Hindlimb muscle (tissue), 1 donor: ENCODE measurements around the gene RBMY1J. TPM values are rescaled to one million over a fixed set of nuclear protein-coding genes. Genes with fewer than 3 reads are reported as not detected.
"Not testable (repeated sequence)": the region's sequence is repeated elsewhere in the genome, so short reads cannot be mapped to it uniquely, and the experiment has no call there.

Source experiments
- DNase-seq: peaks from one replicate; pipeline ENCODE4 v3.0.0-alpha.2; 2013
- polyA plus RNA-seq: library from polyadenylated mRNA; unstranded; fragments of 120-200 nt; gene quantifications from one replicate; pipeline ENCODE4 v1.2.1, GENCODE V29; 2013; ENCODE audit not compliant: insufficient read length

Gene RBMY1J
- not detected for polyA plus RNA-seq

- DNase-seq, result not testable (repeated sequence)
Measured at GRCh38 chrY:22403110-22403509, at the start of gene RBMY1J. TSS of gene RBMY1J (plus strand) at chrY:22403410. CDS start at chrY:22405448, 2,038 bp downstream.

DNA sequence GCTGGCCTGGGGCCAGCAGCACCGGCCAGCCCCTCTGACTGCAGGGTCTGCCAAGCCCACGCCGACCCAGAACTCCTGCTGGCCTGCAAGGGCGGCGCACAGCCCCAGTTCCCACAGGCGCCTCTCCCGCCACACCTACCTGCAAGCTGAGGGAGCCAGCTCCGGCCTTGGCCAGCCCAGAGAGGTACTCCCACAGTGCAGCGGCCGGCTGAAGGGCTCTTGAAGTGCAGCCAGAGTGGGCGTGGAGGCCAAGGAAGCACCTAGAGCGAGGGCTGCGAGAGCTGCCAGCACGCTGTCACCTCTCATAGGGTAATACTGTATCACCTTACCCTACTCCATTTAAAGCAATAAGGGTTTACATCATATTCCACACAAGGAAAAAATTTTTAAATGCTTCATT, 35.8 kb upstream of the RBMY1J start:
- DNase-seq, result no peak

DNA sequence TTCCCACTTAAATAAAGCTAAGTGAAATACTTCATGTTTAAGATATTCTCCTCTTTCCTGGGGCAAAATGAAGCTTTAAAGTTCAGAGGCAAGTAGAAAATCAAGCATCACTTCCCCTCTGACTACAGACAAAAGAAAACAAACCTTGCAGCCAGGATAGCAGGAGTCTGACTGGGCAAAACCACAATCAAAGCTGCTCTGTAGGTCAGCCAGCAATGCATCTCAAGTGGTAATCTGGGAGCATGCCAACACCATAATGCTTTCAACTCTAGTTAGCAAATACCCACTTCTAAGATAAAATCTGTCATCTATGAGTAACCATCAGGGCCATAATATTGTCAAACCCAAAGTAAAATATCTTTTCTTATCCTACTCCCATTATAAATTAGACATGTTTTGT, 32.6 kb upstream of the RBMY1J start:
- DNase-seq, result no peak

DNA sequence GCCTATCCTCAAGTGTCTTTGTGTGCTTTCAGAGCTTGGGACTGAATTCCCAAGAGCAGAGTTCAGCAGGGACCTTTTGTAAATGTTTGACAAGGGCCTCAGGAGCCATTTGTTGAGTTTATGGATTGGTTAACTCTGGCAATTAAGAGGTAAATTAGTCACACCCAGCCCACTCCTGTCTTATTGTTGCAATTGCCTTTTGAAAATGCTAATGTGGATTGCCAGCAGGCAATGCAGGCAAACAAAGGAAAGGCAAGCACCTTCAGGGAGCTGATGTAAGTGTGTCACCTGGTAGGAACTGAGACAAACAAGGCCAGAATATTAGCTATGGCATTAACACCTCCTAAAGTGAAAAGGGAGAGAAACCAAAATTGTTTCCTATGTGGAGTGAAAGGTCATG, 29.7 kb upstream of the RBMY1J start:
- DNase-seq, result no peak

DNA sequence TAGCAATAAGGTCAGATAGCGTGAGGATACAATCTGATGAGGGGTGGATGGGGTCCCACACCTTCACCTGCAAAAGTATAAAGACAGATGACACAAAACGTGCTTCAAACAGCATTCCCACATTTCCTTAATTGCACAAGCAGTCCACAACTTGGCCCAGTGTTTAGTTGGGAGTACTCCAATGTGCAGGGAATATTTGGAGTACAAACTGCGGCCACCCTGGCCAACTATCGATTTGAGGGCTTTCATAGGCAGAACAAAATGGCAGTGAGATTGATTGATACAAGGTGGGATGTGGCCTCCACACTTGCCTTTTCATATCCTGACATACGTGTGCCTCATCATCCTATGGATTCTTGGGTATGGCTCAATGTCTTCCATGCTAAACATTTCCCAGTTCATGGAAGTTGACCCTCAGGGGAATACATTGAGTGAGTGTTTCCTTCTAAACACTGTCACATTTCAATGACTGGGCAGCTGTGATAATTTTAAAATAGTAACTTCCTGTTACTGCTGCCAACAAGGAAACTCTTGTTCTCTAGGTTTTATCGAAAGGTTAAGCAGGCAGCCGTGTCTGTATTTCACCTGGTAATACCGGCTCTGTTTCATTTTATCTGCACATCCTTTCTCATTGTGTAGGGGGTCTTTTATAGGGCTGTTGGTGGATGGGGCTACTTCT, 41.6 kb downstream of the RBMY1J start:
- DNase-seq, result not testable (repeated sequence)

- DNase-seq, result not testable (repeated sequence)
Measured at GRCh38 chrY:22455522-22455921, 52.3 kb downstream of the RBMY1J start.

GRCh38 chrY:22461962-22462361, 58.8 kb downstream of the RBMY1J start:
- DNase-seq, result not testable (repeated sequence)

Other genes with a start within 250 kb of the RBMY1J start
- gene RBMY1F, start 220.5 kb upstream of the RBMY1J start, polyA plus RNA-seq, result not detected